C4-2B (cell line): ENCODE measurements around the gene FHIT.

Experiments used
- ZFX ChIP-seq: fragments of 450-650 bp; IDR thresholded peaks from 2 replicates; pipeline ENCODE4 v1.6.1; 2017
- TF ChIP-seq, protein P1 (sequence below): fragments of 450-650 bp; conservative IDR thresholded peaks from 2 replicates; pipeline ENCODE4 v1.5.1; 2017; ENCODE audit warnings: mild to moderate bottlenecking

DNA sequence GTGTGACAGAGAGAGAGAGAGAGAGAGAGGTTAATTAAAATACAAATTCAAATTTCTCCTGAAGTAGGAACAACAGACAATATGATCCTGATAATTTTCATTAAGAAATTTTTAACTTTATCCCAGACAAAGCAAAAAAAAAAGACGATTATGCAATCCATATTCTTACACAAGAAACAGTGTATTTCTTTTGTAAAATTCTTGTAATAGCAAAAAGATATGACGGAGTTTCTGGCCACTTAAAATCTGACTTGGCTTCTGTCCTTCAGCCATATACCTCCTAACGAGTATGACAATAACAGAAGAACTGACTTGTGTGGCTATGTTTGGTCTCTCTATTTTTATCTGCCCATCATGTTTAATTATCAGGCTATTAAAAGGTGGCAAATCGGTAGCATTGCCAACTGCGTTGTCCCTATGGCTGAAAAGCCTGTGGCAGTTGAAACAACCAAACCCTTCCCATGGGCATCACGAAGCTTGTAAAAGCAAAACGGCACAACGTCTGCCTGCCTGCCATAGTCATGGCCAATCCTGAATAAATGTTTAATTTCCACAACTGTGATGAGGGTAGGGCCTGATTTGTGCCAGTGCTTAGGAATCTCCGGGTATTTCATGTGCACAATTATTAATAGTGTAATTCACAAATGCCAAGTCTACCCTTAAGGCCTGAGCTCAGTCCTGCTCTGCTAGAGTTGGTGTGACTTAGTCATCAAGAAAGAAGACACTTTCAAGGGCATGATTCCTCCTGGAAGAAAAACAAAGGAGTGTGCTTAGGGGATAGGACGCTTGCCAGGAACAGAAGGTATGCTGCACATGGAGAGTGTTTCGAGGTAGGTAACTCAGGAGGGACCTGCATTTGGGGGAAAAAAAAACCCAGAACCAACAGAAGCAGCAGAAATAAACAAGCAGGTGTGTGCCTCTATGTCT, 1090.2 kb downstream of the FHIT start:
- TF ChIP-seq, protein P1, sequence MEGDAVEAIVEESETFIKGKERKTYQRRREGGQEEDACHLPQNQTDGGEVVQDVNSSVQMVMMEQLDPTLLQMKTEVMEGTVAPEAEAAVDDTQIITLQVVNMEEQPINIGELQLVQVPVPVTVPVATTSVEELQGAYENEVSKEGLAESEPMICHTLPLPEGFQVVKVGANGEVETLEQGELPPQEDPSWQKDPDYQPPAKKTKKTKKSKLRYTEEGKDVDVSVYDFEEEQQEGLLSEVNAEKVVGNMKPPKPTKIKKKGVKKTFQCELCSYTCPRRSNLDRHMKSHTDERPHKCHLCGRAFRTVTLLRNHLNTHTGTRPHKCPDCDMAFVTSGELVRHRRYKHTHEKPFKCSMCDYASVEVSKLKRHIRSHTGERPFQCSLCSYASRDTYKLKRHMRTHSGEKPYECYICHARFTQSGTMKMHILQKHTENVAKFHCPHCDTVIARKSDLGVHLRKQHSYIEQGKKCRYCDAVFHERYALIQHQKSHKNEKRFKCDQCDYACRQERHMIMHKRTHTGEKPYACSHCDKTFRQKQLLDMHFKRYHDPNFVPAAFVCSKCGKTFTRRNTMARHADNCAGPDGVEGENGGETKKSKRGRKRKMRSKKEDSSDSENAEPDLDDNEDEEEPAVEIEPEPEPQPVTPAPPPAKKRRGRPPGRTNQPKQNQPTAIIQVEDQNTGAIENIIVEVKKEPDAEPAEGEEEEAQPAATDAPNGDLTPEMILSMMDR = no peak
- no peak for TF ChIP-seq ZFX
